Activated CD4-positive, alpha-beta T cell treated with anti-CD3 and anti-CD28 coated beads for 36 hours (primary cell): ENCODE data around the gene ITGBL1. TPM values are rescaled to one million over a fixed set of nuclear protein-coding genes. Genes with fewer than 3 reads are reported as not detected.

ENCODE experiments used
- ATAC-seq: fragments of 200-7000 bp; cut with Tn5 transposase; one replicate; pipeline ENCODE4 v1.10.0; 2021; ENCODE audit warnings: mild to moderate bottlenecking, moderate library complexity
- CTCF ChIA-PET: fragments of 350-600 bp; sonication (Branson Sonifier 250); formaldehyde crosslinking; loops from one replicate; lab custom pipeline; 2021; ENCODE audit warnings: antibody characterized with exemption; lab: Charles Lee
- POLR2A ChIA-PET: fragments of 350-600 bp; sonication (Branson Sonifier 250); formaldehyde crosslinking; loops from one replicate; lab custom pipeline; 2021; ENCODE audit warnings: antibody characterized with exemption, inconsistent platforms; lab: Charles Lee
- DNase-seq: peaks from one replicate; pipeline ENCODE4 v3.0.0-alpha.2; 2020
- H3K27ac Mint-ChIP-seq: one replicate; pipeline ENCODE4 v1.8.0; 2021; ENCODE audit warnings: mixed read lengths
- H3K27me3 Mint-ChIP-seq: one replicate; pipeline ENCODE4 v1.8.0; 2021; ENCODE audit warnings: mixed read lengths
- H3K36me3 Mint-ChIP-seq: one replicate; pipeline ENCODE4 v1.8.0; 2021; ENCODE audit warnings: low read depth, mixed read lengths
- H3K4me1 Mint-ChIP-seq: one replicate; pipeline ENCODE4 v1.8.0; 2021; ENCODE audit warnings: mixed read lengths
- H3K4me3 Mint-ChIP-seq: one replicate; pipeline ENCODE4 v1.8.0; 2021; ENCODE audit warnings: mild to moderate bottlenecking, moderate library complexity, mixed read lengths
- H3K9me3 Mint-ChIP-seq: one replicate; pipeline ENCODE4 v1.8.0; 2021; ENCODE audit warnings: low read depth, mixed read lengths
- intact Hi-C, 2 experiments: fragments of 100-400 bp; cut with DNase I in 1 of 2; cut with micrococcal nuclease in 1 of 2; formaldehyde crosslinking; loops; one replicate each; pipeline versions ENCODE4 v1.14.2 to v1.15.1; 2022 to 2024; cut with DNase I, micrococcal nuclease
- total RNA-seq, 2 experiments: library from RNA; stranded (reverse); gene quantifications; one replicate each; pipeline ENCODE4 v1.2.3, GENCODE V29; 2021

Gene ITGBL1
- total RNA-seq, 2 experiments from 2014 or later = not detected

- no peaks in the 10 kb centered on the region for H3K36me3 Mint-ChIP-seq
- intact Hi-C loops = no loop called here
- peaks cover 10% of the 10 kb centered on the region for H3K27me3 Mint-ChIP-seq
- DNase-seq (no peak), ATAC-seq (no peak)
- peaks cover 2% of the 10 kb centered on the region for H3K9me3 Mint-ChIP-seq
- POLR2A ChIA-PET = no interaction called here
- H3K4me1 Mint-ChIP-seq = no peaks in the 10 kb centered on the region
- H3K27ac Mint-ChIP-seq = no peak overlapping the region
- CTCF ChIA-PET = no interaction called here
- H3K4me3 Mint-ChIP-seq = no peak overlapping the region
Measured at GRCh38 chr13:101639711-101640110, 187.2 kb downstream of the ITGBL1 start.

GRCh38 chr13:101640788-101641400, 188.4 kb downstream of the ITGBL1 start:
- DNase-seq (no peak), ATAC-seq (no peak)
- H3K36me3 Mint-ChIP-seq = no peaks in the 10 kb centered on the region
- peaks cover 14% of the 10 kb centered on the region for H3K27me3 Mint-ChIP-seq
- H3K27ac Mint-ChIP-seq = no peak overlapping the region
- peaks cover 2% of the 10 kb centered on the region for H3K9me3 Mint-ChIP-seq
- intact Hi-C loops = no loop called here
- CTCF ChIA-PET = no interaction called here
- H3K4me3 Mint-ChIP-seq = no peak overlapping the region
- POLR2A ChIA-PET = no interaction called here
- no peaks in the 10 kb centered on the region for H3K4me1 Mint-ChIP-seq

GRCh38 chr13:101645871-101646270, 193.4 kb downstream of the ITGBL1 start:
- CTCF ChIA-PET = interaction anchor here (1.3 kb wide), 1 partner anchor 501 kb away, joined by 3 read pairs; no protein-coding TSS in a partner anchor
- H3K4me1 Mint-ChIP-seq = no peaks in the 10 kb centered on the region
- H3K27ac Mint-ChIP-seq = no peak overlapping the region
- no peak overlapping the region for H3K4me3 Mint-ChIP-seq
- intact Hi-C loops = no loop called here
- peaks cover 16% of the 10 kb centered on the region for H3K27me3 Mint-ChIP-seq
- ATAC-seq (no peak), DNase-seq (no peak)
- no peaks in the 10 kb centered on the region for H3K36me3 Mint-ChIP-seq
- peaks cover 2% of the 10 kb centered on the region for H3K9me3 Mint-ChIP-seq
- POLR2A ChIA-PET = no interaction called here

- Mint-ChIP-seq H3K27me3 (peaks cover 19% of the 10 kb centered on the region), H3K27ac (no peak overlapping the region), H3K4me3 (no peak overlapping the region), H3K4me1 (no peaks in the 10 kb centered on the region), H3K36me3 (no peaks in the 10 kb centered on the region), H3K9me3 (peaks cover 3% of the 10 kb centered on the region)
- ChIA-PET CTCF (no interaction called here), POLR2A (no interaction called here)
- intact Hi-C loops = no loop called here
- no peak for ATAC-seq
- no peak for DNase-seq
Measured at GRCh38 chr13:101647760-101648159, 195.3 kb downstream of the ITGBL1 start.

- ChIA-PET CTCF (interaction anchor here (1.3 kb wide), 1 partner anchor 18 kb away, joined by 3 read pairs; no protein-coding TSS in a partner anchor), POLR2A (no interaction called here)
- DNase-seq (no peak), ATAC-seq (no peak)
- Mint-ChIP-seq H3K27ac (no peak overlapping the region), H3K36me3 (no peaks in the 10 kb centered on the region), H3K4me3 (no peak overlapping the region), H3K4me1 (no peaks in the 10 kb centered on the region), H3K9me3 (peaks cover 6% of the 10 kb centered on the region), H3K27me3 (peaks cover 22% of the 10 kb centered on the region)
- intact Hi-C loops = no loop called here
Measured at GRCh38 chr13:101648766-101649487, 196.5 kb downstream of the ITGBL1 start.

GRCh38 chr13:101649488-101650126, 197.1 kb downstream of the ITGBL1 start:
- Mint-ChIP-seq H3K4me1 (no peaks in the 10 kb centered on the region), H3K4me3 (no peak overlapping the region), H3K27ac (no peak overlapping the region), H3K36me3 (no peaks in the 10 kb centered on the region), H3K9me3 (peaks cover 6% of the 10 kb centered on the region), H3K27me3 (peaks cover 20% of the 10 kb centered on the region)
- CTCF ChIA-PET = interaction anchor here (1.3 kb wide), 1 partner anchor 19 kb away, joined by 3 read pairs; no protein-coding TSS in a partner anchor
- DNase-seq = no peak
- POLR2A ChIA-PET = no interaction called here
- no peak for ATAC-seq
- intact Hi-C loops = no loop called here

- Mint-ChIP-seq H3K9me3 (peaks cover 6% of the 10 kb centered on the region), H3K36me3 (no peaks in the 10 kb centered on the region), H3K27me3 (peaks cover 15% of the 10 kb centered on the region), H3K4me1 (no peaks in the 10 kb centered on the region), H3K27ac (no peak overlapping the region), H3K4me3 (no peak overlapping the region)
- DNase-seq = no peak
- ChIA-PET CTCF (no interaction called here), POLR2A (no interaction called here)
- no peak for ATAC-seq
- intact Hi-C loops = no loop called here
Measured at GRCh38 chr13:101654883-101655282, 202.4 kb downstream of the ITGBL1 start.

GRCh38 chr13:101655435-101655834, 203.0 kb downstream of the ITGBL1 start:
- H3K27ac Mint-ChIP-seq = no peak overlapping the region
- H3K4me1 Mint-ChIP-seq = no peaks in the 10 kb centered on the region
- CTCF ChIA-PET = no interaction called here
- H3K4me3 Mint-ChIP-seq = no peak overlapping the region
- peaks cover 6% of the 10 kb centered on the region for H3K9me3 Mint-ChIP-seq
- intact Hi-C loops = no loop called here
- H3K27me3 Mint-ChIP-seq = peaks cover 17% of the 10 kb centered on the region
- no peak for ATAC-seq
- no peak for DNase-seq
- POLR2A ChIA-PET = no interaction called here
- H3K36me3 Mint-ChIP-seq = no peaks in the 10 kb centered on the region

GRCh38 chr13:101660711-101661110, 208.2 kb downstream of the ITGBL1 start:
- Mint-ChIP-seq H3K36me3 (no peaks in the 10 kb centered on the region), H3K27ac (no peak overlapping the region), H3K4me1 (no peaks in the 10 kb centered on the region), H3K27me3 (peaks cover 6% of the 10 kb centered on the region), H3K9me3 (no peaks in the 10 kb centered on the region), H3K4me3 (no peak overlapping the region)
- no peak for ATAC-seq
- ChIA-PET POLR2A (no interaction called here), CTCF (interaction anchor here (1.5 kb wide), 1 partner anchor 26 kb away, joined by 4 read pairs; no protein-coding TSS in a partner anchor)
- intact Hi-C loops = no loop called here
- DNase-seq = no peak

- no peak overlapping the region for H3K27ac Mint-ChIP-seq
- ATAC-seq (no peak), DNase-seq (no peak)
- no peaks in the 10 kb centered on the region for H3K4me1 Mint-ChIP-seq
- H3K4me3 Mint-ChIP-seq = no peak overlapping the region
- intact Hi-C loops = no loop called here
- peaks cover 8% of the 10 kb centered on the region for H3K27me3 Mint-ChIP-seq
- no peaks in the 10 kb centered on the region for H3K9me3 Mint-ChIP-seq
- CTCF ChIA-PET = interaction anchor here (1.5 kb wide), 1 partner anchor 27 kb away, joined by 4 read pairs; no protein-coding TSS in a partner anchor
- H3K36me3 Mint-ChIP-seq = no peaks in the 10 kb centered on the region
- POLR2A ChIA-PET = no interaction called here
Measured at GRCh38 chr13:101661839-101662238, 209.4 kb downstream of the ITGBL1 start.

GRCh38 chr13:101673360-101674105, 221.1 kb downstream of the ITGBL1 start:
- Mint-ChIP-seq H3K36me3 (no peaks in the 10 kb centered on the region), H3K27me3 (no peaks in the 10 kb centered on the region), H3K27ac (no peak overlapping the region), H3K4me1 (no peaks in the 10 kb centered on the region), H3K9me3 (peaks cover 4% of the 10 kb centered on the region), H3K4me3 (no peak overlapping the region)
- CTCF ChIA-PET = interaction anchor here (0.9 kb wide), 1 partner anchor 378 kb away, joined by 3 read pairs; no protein-coding TSS in a partner anchor
- no peak for DNase-seq
- ATAC-seq = peak; percentile 23
- POLR2A ChIA-PET = no interaction called here
- intact Hi-C loops = no loop called here
